CD14-positive monocyte (primary cell): Measurements from ENCODE around the gene PLXND1. TPM values are rescaled to one million over a fixed set of nuclear protein-coding genes. Genes with fewer than 3 reads are reported as not detected.

Source experiments
- DNase-seq, 3 donors: peaks; one replicate each; pipeline ENCODE4 v3.0.0-alpha.2; 2011 to 2022
- H2AFZ ChIP-seq: 2 replicates; pipeline ENCODE4 v1.6.0; 2012; ENCODE audit warnings: mild to moderate bottlenecking, low read depth, low read length, inconsistent platforms; ENCODE audit not compliant: insufficient read depth, poor library complexity, severe bottlenecking
- H3K27ac ChIP-seq, 2 donors: 1 replicate in 1 of 2; 2 replicates in 1 of 2; pipeline ENCODE4 v1.5.1; 2012 to 2013; ENCODE audit warnings: low read length in 2 of 2, control low read depth in 1 of 2, inconsistent platforms in 1 of 2, low read depth in 1 of 2, mild to moderate bottlenecking in 1 of 2
- H3K27me3 ChIP-seq, 2 donors: one replicate each; pipeline versions ENCODE4 v1.6.0 to v1.6.1; 2011 to 2013; ENCODE audit warnings: low read length in 2 of 2; ENCODE audit not compliant: control insufficient read depth in 2 of 2, insufficient read depth in 2 of 2
- H3K36me3 ChIP-seq, 2 donors: replicated peaks in 1 of 2; 1 replicate in 1 of 2; 2 replicates in 1 of 2; pipeline versions ENCODE4 v1.5.1 to v1.6.1; 2012 to 2013; ENCODE audit warnings: low read length in 2 of 2, control low read depth in 1 of 2, inconsistent platforms in 1 of 2, mild to moderate bottlenecking in 1 of 2; ENCODE audit not compliant: insufficient read depth in 2 of 2, control insufficient read depth in 1 of 2
- H3K4me1 ChIP-seq, 2 donors: 1 replicate in 1 of 2; 2 replicates in 1 of 2; pipeline versions ENCODE4 v1.5.1 to v1.6.1; 2012 to 2013; ENCODE audit warnings: low read length in 2 of 2, control low read depth in 1 of 2, inconsistent platforms in 1 of 2, mild to moderate bottlenecking in 1 of 2, moderate library complexity in 1 of 2; ENCODE audit not compliant: insufficient read depth in 2 of 2, control insufficient read depth in 1 of 2
- H3K4me2 ChIP-seq: replicated peaks from 2 replicates; pipeline ENCODE3; 2012; ENCODE audit warnings: low read length, moderate library complexity, mild to moderate bottlenecking; ENCODE audit not compliant: poor library complexity, severe bottlenecking; ENCODE audit errors: extremely low read depth
- H3K4me3 ChIP-seq, 3 experiments: fragments of 200-600 bp in 1 of 3; sonication (generic) in 1 of 3; replicated peaks in 1 of 3; 1 replicate in 2 of 3; 2 replicates in 1 of 3; pipeline ENCODE4 v1.5.1; 2011 to 2013; ENCODE audit warnings: low read length in 3 of 3, mild to moderate bottlenecking in 3 of 3, control low read depth in 2 of 3, low read depth in 2 of 3, inconsistent platforms in 1 of 3, moderate library complexity in 1 of 3
- H3K79me2 ChIP-seq: 2 replicates; pipeline ENCODE4 v1.6.0; 2012; ENCODE audit warnings: mild to moderate bottlenecking, control low read depth, inconsistent platforms, low read length, moderate library complexity; ENCODE audit not compliant: insufficient read depth
- H3K9ac ChIP-seq: 2 replicates; pipeline ENCODE4 v1.6.0; 2017; ENCODE audit warnings: low read length, mild to moderate bottlenecking; ENCODE audit not compliant: insufficient read depth, poor library complexity, severe bottlenecking
- H3K9me3 ChIP-seq, 2 donors: replicated peaks in 1 of 2; 1 replicate in 1 of 2; 2 replicates in 1 of 2; pipeline versions ENCODE4 v1.5.1 to v1.6.1; 2012 to 2013; ENCODE audit warnings: low read length in 2 of 2, control low read depth in 1 of 2; ENCODE audit not compliant: control insufficient read depth in 1 of 2, insufficient read depth in 1 of 2
- H4K20me1 ChIP-seq: 2 replicates; pipeline ENCODE4 v1.6.0; 2012; ENCODE audit warnings: mild to moderate bottlenecking, low read length, control low read depth, moderate library complexity; ENCODE audit not compliant: insufficient read depth
- H3K27ac Mint-ChIP-seq, 7 donors: one replicate each; pipeline ENCODE4 v1.8.0; 2020; ENCODE audit warnings: mild to moderate bottlenecking in 7 of 7, mixed read lengths in 7 of 7, moderate library complexity in 6 of 7, inconsistent platforms in 2 of 7
- H3K27me3 Mint-ChIP-seq, 3 donors: one replicate each; pipeline ENCODE4 v1.8.0; 2021 to 2022; ENCODE audit warnings: low read depth in 3 of 3, mild to moderate bottlenecking in 3 of 3, mixed read lengths in 3 of 3, moderate library complexity in 3 of 3, inconsistent platforms in 1 of 3
- H3K36me3 Mint-ChIP-seq, 2 donors: one replicate each; pipeline ENCODE4 v1.8.0; 2020; ENCODE audit warnings: mixed read lengths in 2 of 2, inconsistent platforms in 1 of 2, mild to moderate bottlenecking in 1 of 2
- H3K4me1 Mint-ChIP-seq: one replicate; pipeline ENCODE4 v1.8.0; 2020; ENCODE audit warnings: mild to moderate bottlenecking, mixed read lengths
- H3K4me3 Mint-ChIP-seq, 2 donors: one replicate each; pipeline ENCODE4 v1.8.0; 2020; ENCODE audit warnings: mild to moderate bottlenecking in 2 of 2, mixed read lengths in 2 of 2, moderate library complexity in 1 of 2
- H3K9me3 Mint-ChIP-seq, 7 donors: one replicate each; pipeline ENCODE4 v1.8.0; 2020 to 2022; ENCODE audit warnings: mixed read lengths in 7 of 7, mild to moderate bottlenecking in 6 of 7, moderate library complexity in 6 of 7, inconsistent platforms in 2 of 7
- WGBS: methylation state at CpG from one replicate; pipeline ENCODE4 v1.1.5; 2013; ENCODE audit warnings: missing lambda C conversion rate; ENCODE audit not compliant: insufficient coverage; 5-methylcytosine and 5-hydroxymethylcytosine counted together
- intact Hi-C, 2 donors: fragments of 100-400 bp; cut with micrococcal nuclease; formaldehyde crosslinking; loops; one replicate each; pipeline versions ENCODE4 v1.15.0 to v1.15.1; 2023
- polyA plus RNA-seq, 3 donors: library from polyadenylated mRNA; depleted of rRNA in 1 of 3; unstranded in 2 of 3; stranded (reverse) in 1 of 3; fragments of 300-500 nt in 2 of 3; fragments of >200 nt in 1 of 3; fragmentation: Illumina TruSeq in 2 of 3; gene quantifications; 1 replicate in 2 of 3; 2 replicates in 1 of 3; pipeline ENCODE4 v1.2.3, GENCODE V29; 2012 to 2021
- TF ChIP-seq, protein P1 (sequence below): fragments of 200-600 bp; IDR thresholded peaks from one replicate; pipeline ENCODE4 v1.8.0; 2022; ENCODE audit warnings: antibody characterized with exemption, mild to moderate bottlenecking

Gene PLXND1
- polyA plus RNA-seq, 3 donors, result 7.1 to 170 (median 9.9) TPM

DNA sequence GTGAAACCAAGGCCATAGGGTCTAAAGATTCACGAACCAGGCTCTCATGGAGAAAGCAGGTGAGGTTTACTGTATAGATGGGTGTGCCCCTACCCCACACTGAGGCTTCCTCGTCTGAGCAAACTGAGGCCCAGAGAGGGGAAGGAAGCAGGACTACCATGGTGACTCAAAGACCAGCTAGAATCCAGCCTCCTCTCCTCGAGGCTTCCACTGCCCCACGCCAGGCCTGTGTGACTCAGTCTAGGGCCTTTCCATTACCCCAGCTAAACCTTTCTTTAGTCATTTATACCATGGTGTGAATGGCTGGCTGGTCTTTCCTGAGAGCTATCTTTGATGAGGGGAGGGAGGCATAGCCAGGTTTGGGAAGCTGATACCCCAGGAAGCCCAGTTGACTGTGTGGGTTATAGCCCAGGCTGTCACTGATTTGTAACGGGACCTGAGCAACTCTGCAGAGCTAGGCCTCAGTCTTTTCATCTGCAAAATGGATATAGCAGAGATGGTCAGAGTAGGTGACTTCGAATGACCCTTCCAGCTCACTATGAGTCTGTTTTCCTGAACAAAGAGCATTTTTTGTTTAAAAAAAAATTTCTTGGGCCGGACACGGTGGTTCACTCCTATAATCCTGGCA, 81.0 kb downstream of the PLXND1 start:
- H3K36me3 Mint-ChIP-seq, result peaks cover 1 to 9% of the 10 kb centered on the region in 2 donors
- H3K9me3 ChIP-seq, result no peaks in the 10 kb centered on the region
- peaks cover 0 to 3% (median 2%) of the 10 kb centered on the region in 3 donors for H3K27me3 Mint-ChIP-seq
- intact Hi-C loops, result loop anchor here (5.0 kb wide), 4 partner anchors 33 to 92 kb away; partner anchors contain the start of gene PLXND1 (in 1 of the 2)
- peak overlapping the region in 1 of 2 donors; percentile 35 for H3K4me3 Mint-ChIP-seq
- H3K79me2 ChIP-seq, result no peaks in the 10 kb centered on the region
- no peaks in the 10 kb centered on the region for H3K36me3 ChIP-seq
- H3K9ac ChIP-seq, result peak overlapping the region; percentile 82
- H4K20me1 ChIP-seq, result no peaks in the 10 kb centered on the region
- TF ChIP-seq, protein P1, sequence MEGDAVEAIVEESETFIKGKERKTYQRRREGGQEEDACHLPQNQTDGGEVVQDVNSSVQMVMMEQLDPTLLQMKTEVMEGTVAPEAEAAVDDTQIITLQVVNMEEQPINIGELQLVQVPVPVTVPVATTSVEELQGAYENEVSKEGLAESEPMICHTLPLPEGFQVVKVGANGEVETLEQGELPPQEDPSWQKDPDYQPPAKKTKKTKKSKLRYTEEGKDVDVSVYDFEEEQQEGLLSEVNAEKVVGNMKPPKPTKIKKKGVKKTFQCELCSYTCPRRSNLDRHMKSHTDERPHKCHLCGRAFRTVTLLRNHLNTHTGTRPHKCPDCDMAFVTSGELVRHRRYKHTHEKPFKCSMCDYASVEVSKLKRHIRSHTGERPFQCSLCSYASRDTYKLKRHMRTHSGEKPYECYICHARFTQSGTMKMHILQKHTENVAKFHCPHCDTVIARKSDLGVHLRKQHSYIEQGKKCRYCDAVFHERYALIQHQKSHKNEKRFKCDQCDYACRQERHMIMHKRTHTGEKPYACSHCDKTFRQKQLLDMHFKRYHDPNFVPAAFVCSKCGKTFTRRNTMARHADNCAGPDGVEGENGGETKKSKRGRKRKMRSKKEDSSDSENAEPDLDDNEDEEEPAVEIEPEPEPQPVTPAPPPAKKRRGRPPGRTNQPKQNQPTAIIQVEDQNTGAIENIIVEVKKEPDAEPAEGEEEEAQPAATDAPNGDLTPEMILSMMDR, result no peak
- 87% methylated on average over 4 of the region's 8 CpGs for WGBS
- H2AFZ ChIP-seq, result no peak overlapping the region
- H3K9me3 Mint-ChIP-seq, result no peaks in the 10 kb centered on the region
- peak; percentile 92 to 98 (median 97) for DNase-seq
- H3K4me2 ChIP-seq, result no peak overlapping the region
- H3K4me3 ChIP-seq, result no peak overlapping the region
- peaks cover 48% of the 10 kb centered on the region for H3K4me1 Mint-ChIP-seq
- H3K27me3 ChIP-seq, result no peaks in the 10 kb centered on the region
- peak overlapping the region; percentile 96 to 99 (median 99) for H3K27ac Mint-ChIP-seq
- H3K27ac ChIP-seq, result peak overlapping the region; percentile 97 to 98
- H3K4me1 ChIP-seq, result peaks cover 47 to 58% of the 10 kb centered on the region in 2 donors

GRCh38 chr3:129524081-129524480, 82.4 kb downstream of the PLXND1 start:
- Histone ChIP-seq H2AFZ (no peak overlapping the region), H3K4me3 (no peak overlapping the region), H3K9me3 (no peaks in the 10 kb centered on the region), H3K4me1 (peaks cover 47 to 52% of the 10 kb centered on the region in 2 donors), H4K20me1 (no peaks in the 10 kb centered on the region), H3K4me2 (no peak overlapping the region), H3K27ac (peak overlapping the region; percentile 1 to 98), H3K36me3 (no peaks in the 10 kb centered on the region), H3K9ac (no peak overlapping the region), H3K79me2 (no peaks in the 10 kb centered on the region), H3K27me3 (no peaks in the 10 kb centered on the region)
- DNase-seq, result peak in 1 of 3 donors; percentile 1
- H3K36me3 Mint-ChIP-seq, result peaks cover 8 to 17% of the 10 kb centered on the region in 2 donors
- H3K4me3 Mint-ChIP-seq, result no peak overlapping the region
- no peaks in the 10 kb centered on the region for H3K9me3 Mint-ChIP-seq
- TF ChIP-seq, protein P1, result no peak
- peaks cover 0 to 3% (median under 1%) of the 10 kb centered on the region in 3 donors for H3K27me3 Mint-ChIP-seq
- H3K4me1 Mint-ChIP-seq, result peaks cover 48% of the 10 kb centered on the region
- peak overlapping the region; percentile 90 to 99 (median 99) for H3K27ac Mint-ChIP-seq
- intact Hi-C loops, result no loop called here
- 100% methylated on average over 1 of the region's 4 CpGs for WGBS
